ENCODE measurements around the gene DHRSX.

DNA sequence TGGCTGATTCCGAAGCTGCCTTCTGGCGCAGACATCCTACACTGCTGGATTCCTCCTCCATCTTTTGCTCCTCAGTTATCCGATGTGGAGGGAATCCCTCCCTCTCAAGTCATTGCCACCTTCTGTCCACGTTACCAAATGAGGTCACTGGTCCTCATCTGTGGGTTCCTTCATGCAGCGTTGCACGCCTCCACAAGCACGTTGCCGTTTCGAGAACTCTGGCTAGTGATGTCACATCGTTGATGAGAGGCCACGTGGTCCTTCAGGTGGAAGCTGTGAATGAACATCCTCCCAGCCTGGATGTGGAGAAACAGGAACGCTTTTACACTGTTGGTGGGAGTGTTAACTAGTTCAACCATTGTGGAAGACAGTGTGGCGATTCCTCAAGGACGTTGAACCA, 323.2 kb downstream of the DHRSX start:
- TF ChIP-seq EZH2 (IDR thresholded peaks at IDR 0.05; ENCODE audit: borderline replicate concordance, insufficient read depth, low read depth, low read length, poor library complexity, severe bottlenecking): no peak
- TF ChIP-seq, protein P1, sequence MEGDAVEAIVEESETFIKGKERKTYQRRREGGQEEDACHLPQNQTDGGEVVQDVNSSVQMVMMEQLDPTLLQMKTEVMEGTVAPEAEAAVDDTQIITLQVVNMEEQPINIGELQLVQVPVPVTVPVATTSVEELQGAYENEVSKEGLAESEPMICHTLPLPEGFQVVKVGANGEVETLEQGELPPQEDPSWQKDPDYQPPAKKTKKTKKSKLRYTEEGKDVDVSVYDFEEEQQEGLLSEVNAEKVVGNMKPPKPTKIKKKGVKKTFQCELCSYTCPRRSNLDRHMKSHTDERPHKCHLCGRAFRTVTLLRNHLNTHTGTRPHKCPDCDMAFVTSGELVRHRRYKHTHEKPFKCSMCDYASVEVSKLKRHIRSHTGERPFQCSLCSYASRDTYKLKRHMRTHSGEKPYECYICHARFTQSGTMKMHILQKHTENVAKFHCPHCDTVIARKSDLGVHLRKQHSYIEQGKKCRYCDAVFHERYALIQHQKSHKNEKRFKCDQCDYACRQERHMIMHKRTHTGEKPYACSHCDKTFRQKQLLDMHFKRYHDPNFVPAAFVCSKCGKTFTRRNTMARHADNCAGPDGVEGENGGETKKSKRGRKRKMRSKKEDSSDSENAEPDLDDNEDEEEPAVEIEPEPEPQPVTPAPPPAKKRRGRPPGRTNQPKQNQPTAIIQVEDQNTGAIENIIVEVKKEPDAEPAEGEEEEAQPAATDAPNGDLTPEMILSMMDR (IDR thresholded peaks at IDR 0.05): no peak
